ENCODE data around the gene LHX4. TPM values are rescaled to one million over a fixed set of nuclear protein-coding genes. Genes with fewer than 3 reads are reported as not detected.

LHX4 gene
- total and polyA plus RNA-seq, 2 of the 8 experiments (the other 6 are each of a cell fraction or from before 2014, with no cell fraction given): 0.85 to 4.9 TPM

GRCh38 chr1:180196436-180197003, 33.5 kb upstream of the LHX4 start:
- no peak overlapping the region for H2BK120ac ChIP-seq (replicated peaks; ENCODE audit: low read depth, low read length)
- H2AK5ac ChIP-seq (ENCODE audit: low read depth, low read length): no peak overlapping the region
- no peak overlapping the region for H3K14ac ChIP-seq (ENCODE audit: insufficient read length)
- H3K23ac ChIP-seq (ENCODE audit: insufficient read length): no peak overlapping the region
- no peak overlapping the region for H3K9ac ChIP-seq (replicated peaks in 1 of 4; ENCODE audit: extremely low read depth in 1 of 4, low read depth in 3 of 4, low read length in 3 of 4)
- no peaks in the 10 kb centered on the region; the same call in 1 of the 2 replicates for H3K79me1 ChIP-seq (ENCODE audit: low read depth, low read length)
- no peak overlapping the region for H2BK15ac ChIP-seq (ENCODE audit: low read length)
- H2BK12ac ChIP-seq (ENCODE audit: low read depth, low read length): no peak overlapping the region
- DNase-seq (ENCODE audit: low read depth in 1 of 2, low spot score in 2 of 2) (no peak), FAIRE-seq (no peak)
- no peak overlapping the region for H3K4me2 ChIP-seq (ENCODE audit: insufficient read depth in 1 of 2, low read depth in 2 of 2, low read length in 2 of 2)
- peaks cover 4 to 10% of the 10 kb centered on the region in 2 experiments for H4K20me1 ChIP-seq (replicated peaks in 1 of 2; ENCODE audit: control insufficient read depth in 1 of 2, insufficient read depth in 2 of 2, low read length in 2 of 2)
- no peak overlapping the region for H3K27ac ChIP-seq (ENCODE audit: low read depth, low read length)
- H2BK5ac ChIP-seq (ENCODE audit: low read depth, low read length): no peak overlapping the region
- no peak overlapping the region for H3K4me3 ChIP-seq (ENCODE audit: extremely low read depth in 1 of 4, insufficient read depth in 2 of 4, low read depth in 3 of 4, low read length in 4 of 4)
- no peak overlapping the region for H4K5ac ChIP-seq (ENCODE audit: insufficient read length, low read depth, low read length)
- H4K8ac ChIP-seq (ENCODE audit: extremely low read depth, insufficient read depth, low read length): no peak overlapping the region
- TF ChIP-seq CBX8 (IDR thresholded peaks at IDR 0.05; ENCODE audit: borderline replicate concordance, low read depth, low read length): no peak
- TF ChIP-seq BCL11A (IDR thresholded peaks at IDR 0.05; ENCODE audit: low read depth in 2 of 2, low read length in 2 of 2): no peak
- TF ChIP-seq CHD1 (IDR thresholded peaks at IDR 0.05; ENCODE audit: low read depth, low read length): no peak
- TF ChIP-seq SP1 (IDR thresholded peaks at IDR 0.05; ENCODE audit: low read depth, low read length): no peak
- TF ChIP-seq E2F6 (IDR thresholded peaks at IDR 0.05): no peak
- no peak for TF ChIP-seq GABPA (IDR thresholded peaks at IDR 0.05; ENCODE audit: borderline replicate concordance, insufficient read depth, low read length)
- TF ChIP-seq PHF8 (conservative IDR thresholded peaks at IDR 0.05; ENCODE audit: low read depth, low read length): no peak
- no peak for TF ChIP-seq SP2 (IDR thresholded peaks at IDR 0.05; ENCODE audit: low read length)
- TF ChIP-seq TEAD4 (IDR thresholded peaks at IDR 0.05; ENCODE audit: low read depth, low read length): no peak
- ChIA-PET CTCF (ENCODE audit: partially characterized antibody) (interaction anchor here (0.7 to 14.4 kb wide), 16 partner anchors 8 to 282 kb away, joined by 3 to 160 read pairs (median 4); partner anchors contain the start of gene LHX4), POLR2A (ENCODE audit: partially characterized antibody) (interaction anchor here (1.0 to 2.0 kb wide), 2 partner anchors 8 to 38 kb away, joined by 5 to 7 read pairs; no protein-coding TSS in a partner anchor)
- H3K56ac ChIP-seq (replicated peaks; ENCODE audit: insufficient read length, low read depth, low read length): no peak overlapping the region
- no peak overlapping the region for H3K4ac ChIP-seq (replicated peaks; ENCODE audit: insufficient read length, low read depth, low read length)
- H3K27me3 ChIP-seq (replicated peaks in 1 of 4; ENCODE audit: control insufficient read depth in 3 of 4, extremely low read depth in 1 of 4, insufficient read depth in 3 of 4, low read length in 3 of 4): no peaks in the 10 kb centered on the region
- WGBS, 2 experiments (ENCODE audit: extremely low coverage in 1 of 2, insufficient coverage in 1 of 2, insufficient read length in 1 of 2, insufficient replicate concordance in 2 of 2, low coverage in 1 of 2, low lambda C conversion rate in 2 of 2, missing lambda C conversion rate in 1 of 2): 95% methylated on average over 17 of the region's 17 CpGs; no CpG with 5 or more reads in 1 of the 2 experiments
- no peaks in the 10 kb centered on the region for H3K79me2 ChIP-seq (ENCODE audit: control insufficient read depth in 1 of 2, insufficient read depth in 2 of 2, low read length in 2 of 2)
- no peak overlapping the region for H2BK20ac ChIP-seq (ENCODE audit: low read length)
- no peaks in the 10 kb centered on the region for H3K23me2 ChIP-seq (ENCODE audit: low read depth, low read length)
- peaks cover 2 to 9% (median 6%) of the 10 kb centered on the region in 4 experiments; a peak in 4 of 8 replicates for H3K36me3 ChIP-seq (ENCODE audit: control insufficient read depth in 2 of 4, insufficient read depth in 4 of 4, low read length in 3 of 4)
- no peak overlapping the region for H3K18ac ChIP-seq (ENCODE audit: extremely low read depth, low read length)
- H3K4me1 ChIP-seq (replicated peaks in 1 of 4; ENCODE audit: control insufficient read depth in 3 of 4, insufficient read depth in 4 of 4, low read length in 3 of 4): peaks cover 0 to 1% (median 0%) of the 10 kb centered on the region in 4 experiments; a peak in 1 of 7 replicates
- no peaks in the 10 kb centered on the region for H3K9me3 ChIP-seq (ENCODE audit: insufficient read depth in 2 of 2, low read depth in 1 of 2, low read length in 1 of 2)
- no peak overlapping the region for H2AFZ ChIP-seq (ENCODE audit: low read length)
- H4K91ac ChIP-seq (replicated peaks; ENCODE audit: insufficient read length, low read length): no peak overlapping the region

All from H1 (cell line).